GM23338 (cell line): ENCODE results near the gene MYRFL. TPM values are rescaled to one million over a fixed set of nuclear protein-coding genes. Genes with fewer than 3 reads are reported as not detected.
"Not testable (repeated sequence)": the region's sequence is repeated elsewhere in the genome, so short reads cannot be mapped to it uniquely, and the experiment has no call there.

Experiments
- ATAC-seq: fragments of 200-7000 bp; cut with Tn5 transposase; 3 replicates; pipeline ENCODE4 v1.9.1; 2020
- DNase-seq: peaks from one replicate; pipeline ENCODE4 v3.0.0-alpha.2; 2015; ENCODE audit warnings: low spot score
- H2AFZ ChIP-seq: fragments of 200-600 bp; sonication (generic); 2 replicates; pipeline ENCODE4 v1.8.0; 2016; ENCODE audit warnings: antibody characterized with exemption, mild to moderate bottlenecking, moderate library complexity
- H3F3A ChIP-seq: fragments of 200-600 bp; sonication (generic); replicated peaks from 2 replicates; pipeline ENCODE4 v1.8.0; 2017; ENCODE audit warnings: antibody characterized with exemption, mixed run types, low read depth
- H3K27ac ChIP-seq: fragments of 200-600 bp; sonication (generic); 2 replicates; pipeline ENCODE4 v1.6.1; 2016; ENCODE audit warnings: low read depth
- H3K27me3 ChIP-seq: fragments of 200-600 bp; sonication (generic); 2 replicates; pipeline ENCODE4 v1.8.0; 2016; ENCODE audit warnings: mild to moderate bottlenecking, mixed run types, moderate library complexity; ENCODE audit not compliant: insufficient read depth
- H3K36me3 ChIP-seq: fragments of 200-600 bp; sonication (generic); 2 replicates; pipeline ENCODE4 v1.8.0; 2016; ENCODE audit warnings: mild to moderate bottlenecking; ENCODE audit not compliant: insufficient read depth
- H3K4me1 ChIP-seq: fragments of 200-600 bp; sonication (generic); 2 replicates; pipeline ENCODE4 v1.8.0; 2016; ENCODE audit warnings: mild to moderate bottlenecking, moderate library complexity; ENCODE audit not compliant: insufficient read depth
- H3K4me2 ChIP-seq: fragments of 200-600 bp; sonication (generic); 2 replicates; pipeline ENCODE4 v1.7.1; 2017; ENCODE audit warnings: mixed run types
- H3K4me3 ChIP-seq: fragments of 200-600 bp; sonication (generic); 2 replicates; pipeline ENCODE4 v1.6.1; 2016; ENCODE audit warnings: mixed run types
- H3K79me2 ChIP-seq: fragments of 200-600 bp; sonication (generic); replicated peaks from 2 replicates; pipeline ENCODE4 v1.8.0; 2017; ENCODE audit warnings: mild to moderate bottlenecking; ENCODE audit not compliant: insufficient read depth
- H3K9me2 ChIP-seq: fragments of 200-600 bp; sonication (generic); 2 replicates; pipeline ENCODE4 v1.8.0; 2017; ENCODE audit not compliant: insufficient read depth
- H4K20me1 ChIP-seq: fragments of 200-600 bp; sonication (generic); replicated peaks from 2 replicates; pipeline ENCODE4 v1.8.0; 2017; ENCODE audit warnings: mild to moderate bottlenecking; ENCODE audit not compliant: insufficient read depth
- H3K27ac Mint-ChIP-seq: 2 replicates; pipeline ENCODE4 v1.8.0; 2020; ENCODE audit warnings: inconsistent platforms, mild to moderate bottlenecking, moderate library complexity, mixed read lengths
- H3K27me3 Mint-ChIP-seq: 3 replicates; pipeline ENCODE4 v1.8.0; 2022; ENCODE audit warnings: low read depth, mild to moderate bottlenecking, moderate library complexity, mixed read lengths, inconsistent platforms; ENCODE audit not compliant: insufficient read depth, poor library complexity
- H3K36me3 Mint-ChIP-seq: 3 replicates; pipeline ENCODE4 v1.8.0; 2021; ENCODE audit warnings: low read depth, mild to moderate bottlenecking, inconsistent platforms, moderate library complexity, mixed read lengths
- H3K4me1 Mint-ChIP-seq: 3 replicates; pipeline ENCODE4 v1.8.0; 2020; ENCODE audit warnings: mild to moderate bottlenecking, inconsistent platforms, mixed read lengths
- H3K4me3 Mint-ChIP-seq: 3 replicates; pipeline ENCODE4 v1.8.0; 2021; ENCODE audit warnings: moderate library complexity, mild to moderate bottlenecking, inconsistent platforms, mixed read lengths
- H3K9me3 Mint-ChIP-seq: 3 replicates; pipeline ENCODE4 v1.8.0; 2020; ENCODE audit warnings: moderate library complexity, mild to moderate bottlenecking, inconsistent platforms, mixed read lengths
- CREB1 ChIP-seq: fragments of 250-450 bp; sonication (Bioruptor Pico); IDR thresholded peaks from 2 replicates; pipeline ENCODE4 v1.5.0; 2020; ENCODE audit warnings: low read depth, mild to moderate bottlenecking, moderate library complexity
- EZH2 ChIP-seq: fragments of 200-600 bp; sonication (generic); IDR thresholded peaks from one replicate; pipeline ENCODE4 v1.8.0; 2017; ENCODE audit warnings: antibody characterized with exemption, mild to moderate bottlenecking, low read depth; ENCODE audit not compliant: unreplicated experiment
- EZH2phosphoT487 ChIP-seq: fragments of 200-600 bp; sonication (generic); IDR thresholded peaks from one replicate; pipeline ENCODE4 v1.8.1; 2018; ENCODE audit warnings: antibody characterized with exemption; ENCODE audit not compliant: unreplicated experiment
- JUNB ChIP-seq: IDR thresholded peaks from one replicate; pipeline ENCODE4 v1.6.1; 2016; ENCODE audit warnings: antibody characterized with exemption; ENCODE audit not compliant: unreplicated experiment
- NANOG ChIP-seq: IDR thresholded peaks from 2 replicates; pipeline ENCODE4 v1.6.1; 2016; ENCODE audit warnings: antibody characterized with exemption, borderline replicate concordance
- POLR2AphosphoS5 ChIP-seq: IDR thresholded peaks from 2 replicates; pipeline ENCODE4 v1.6.1; 2016; ENCODE audit warnings: antibody characterized with exemption, low read depth
- REST ChIP-seq: IDR thresholded peaks from one replicate; pipeline ENCODE4 v1.6.1; 2018; ENCODE audit warnings: antibody characterized with exemption; ENCODE audit not compliant: unreplicated experiment
- STAT1 ChIP-seq: IDR thresholded peaks from one replicate; pipeline ENCODE4 v1.6.1; 2016; ENCODE audit warnings: antibody characterized with exemption; ENCODE audit not compliant: unreplicated experiment
- ZNF114 ChIP-seq: fragments of 250-450 bp; sonication (Bioruptor Pico); IDR thresholded peaks from 2 replicates; pipeline ENCODE4 v1.5.0; 2020; ENCODE audit warnings: mild to moderate bottlenecking, moderate library complexity
- ZNF331 ChIP-seq: fragments of 250-450 bp; sonication (Bioruptor Pico); IDR thresholded peaks from 2 replicates; pipeline ENCODE4 v1.5.0; 2020; ENCODE audit warnings: low read depth, mild to moderate bottlenecking, moderate library complexity
- polyA plus RNA-seq: library from polyadenylated mRNA; unstranded; fragments of >200 nt; fragmentation: Nextera tagmentation; extraction: Ambion mirVana; gene quantifications from 2 replicates; pipeline ENCODE4 v1.2.1, GENCODE V29; 2016
- total RNA-seq: library from RNA; depleted of rRNA; stranded (reverse); fragments of >200 nt; shearing (Covaris generic); gene quantifications from 2 replicates; pipeline ENCODE4 v1.2.3, GENCODE V29; 2014
- TF ChIP-seq, protein P1 (sequence below): fragments of 250-450 bp; sonication (Bioruptor Pico); IDR thresholded peaks from 2 replicates; pipeline ENCODE4 v1.5.0; 2020; ENCODE audit warnings: mild to moderate bottlenecking, moderate library complexity

MYRFL gene
- total and polyA plus RNA-seq, 2 experiments from 2014 or later = 2.3 to 2.8 TPM

GRCh38 chr12:69789351-69789750 is 35.7 kb upstream of the MYRFL start (continued):
- TF ChIP-seq ZNF331 = no peak

- Mint-ChIP-seq H3K4me1 (no peaks in the 10 kb centered on the region), H3K36me3 (peaks cover 64% of the 10 kb centered on the region), H3K4me3 (no peak overlapping the region), H3K27me3 (no peaks in the 10 kb centered on the region), H3K27ac (no peak overlapping the region), H3K9me3 (peaks cover 36% of the 10 kb centered on the region)
- Histone ChIP-seq H3K4me3 (no peak overlapping the region), H3K27ac (no peak overlapping the region), H3K79me2 (no peaks in the 10 kb centered on the region), H2AFZ (no peak overlapping the region), H3K4me1 (no peaks in the 10 kb centered on the region), H3K9me2 (no peaks in the 10 kb centered on the region), H3K4me2 (no peak overlapping the region), H4K20me1 (no peaks in the 10 kb centered on the region; the same call in 1 of the 2 replicates), H3F3A (no peaks in the 10 kb centered on the region), H3K36me3 (peaks cover 8% of the 10 kb centered on the region; the same call in 1 of the 2 replicates), H3K27me3 (no peaks in the 10 kb centered on the region)
- no peak for DNase-seq
- TF ChIP-seq NANOG (no peak), STAT1 (no peak), JUNB (no peak), EZH2phosphoT487 (no peak), CREB1 (CRISPR knock-in tag) (no peak), POLR2AphosphoS5 (no peak), EZH2 (no peak), ZNF114 (CRISPR knock-in tag) (no peak), REST (no peak)
- TF ChIP-seq, protein P1, sequence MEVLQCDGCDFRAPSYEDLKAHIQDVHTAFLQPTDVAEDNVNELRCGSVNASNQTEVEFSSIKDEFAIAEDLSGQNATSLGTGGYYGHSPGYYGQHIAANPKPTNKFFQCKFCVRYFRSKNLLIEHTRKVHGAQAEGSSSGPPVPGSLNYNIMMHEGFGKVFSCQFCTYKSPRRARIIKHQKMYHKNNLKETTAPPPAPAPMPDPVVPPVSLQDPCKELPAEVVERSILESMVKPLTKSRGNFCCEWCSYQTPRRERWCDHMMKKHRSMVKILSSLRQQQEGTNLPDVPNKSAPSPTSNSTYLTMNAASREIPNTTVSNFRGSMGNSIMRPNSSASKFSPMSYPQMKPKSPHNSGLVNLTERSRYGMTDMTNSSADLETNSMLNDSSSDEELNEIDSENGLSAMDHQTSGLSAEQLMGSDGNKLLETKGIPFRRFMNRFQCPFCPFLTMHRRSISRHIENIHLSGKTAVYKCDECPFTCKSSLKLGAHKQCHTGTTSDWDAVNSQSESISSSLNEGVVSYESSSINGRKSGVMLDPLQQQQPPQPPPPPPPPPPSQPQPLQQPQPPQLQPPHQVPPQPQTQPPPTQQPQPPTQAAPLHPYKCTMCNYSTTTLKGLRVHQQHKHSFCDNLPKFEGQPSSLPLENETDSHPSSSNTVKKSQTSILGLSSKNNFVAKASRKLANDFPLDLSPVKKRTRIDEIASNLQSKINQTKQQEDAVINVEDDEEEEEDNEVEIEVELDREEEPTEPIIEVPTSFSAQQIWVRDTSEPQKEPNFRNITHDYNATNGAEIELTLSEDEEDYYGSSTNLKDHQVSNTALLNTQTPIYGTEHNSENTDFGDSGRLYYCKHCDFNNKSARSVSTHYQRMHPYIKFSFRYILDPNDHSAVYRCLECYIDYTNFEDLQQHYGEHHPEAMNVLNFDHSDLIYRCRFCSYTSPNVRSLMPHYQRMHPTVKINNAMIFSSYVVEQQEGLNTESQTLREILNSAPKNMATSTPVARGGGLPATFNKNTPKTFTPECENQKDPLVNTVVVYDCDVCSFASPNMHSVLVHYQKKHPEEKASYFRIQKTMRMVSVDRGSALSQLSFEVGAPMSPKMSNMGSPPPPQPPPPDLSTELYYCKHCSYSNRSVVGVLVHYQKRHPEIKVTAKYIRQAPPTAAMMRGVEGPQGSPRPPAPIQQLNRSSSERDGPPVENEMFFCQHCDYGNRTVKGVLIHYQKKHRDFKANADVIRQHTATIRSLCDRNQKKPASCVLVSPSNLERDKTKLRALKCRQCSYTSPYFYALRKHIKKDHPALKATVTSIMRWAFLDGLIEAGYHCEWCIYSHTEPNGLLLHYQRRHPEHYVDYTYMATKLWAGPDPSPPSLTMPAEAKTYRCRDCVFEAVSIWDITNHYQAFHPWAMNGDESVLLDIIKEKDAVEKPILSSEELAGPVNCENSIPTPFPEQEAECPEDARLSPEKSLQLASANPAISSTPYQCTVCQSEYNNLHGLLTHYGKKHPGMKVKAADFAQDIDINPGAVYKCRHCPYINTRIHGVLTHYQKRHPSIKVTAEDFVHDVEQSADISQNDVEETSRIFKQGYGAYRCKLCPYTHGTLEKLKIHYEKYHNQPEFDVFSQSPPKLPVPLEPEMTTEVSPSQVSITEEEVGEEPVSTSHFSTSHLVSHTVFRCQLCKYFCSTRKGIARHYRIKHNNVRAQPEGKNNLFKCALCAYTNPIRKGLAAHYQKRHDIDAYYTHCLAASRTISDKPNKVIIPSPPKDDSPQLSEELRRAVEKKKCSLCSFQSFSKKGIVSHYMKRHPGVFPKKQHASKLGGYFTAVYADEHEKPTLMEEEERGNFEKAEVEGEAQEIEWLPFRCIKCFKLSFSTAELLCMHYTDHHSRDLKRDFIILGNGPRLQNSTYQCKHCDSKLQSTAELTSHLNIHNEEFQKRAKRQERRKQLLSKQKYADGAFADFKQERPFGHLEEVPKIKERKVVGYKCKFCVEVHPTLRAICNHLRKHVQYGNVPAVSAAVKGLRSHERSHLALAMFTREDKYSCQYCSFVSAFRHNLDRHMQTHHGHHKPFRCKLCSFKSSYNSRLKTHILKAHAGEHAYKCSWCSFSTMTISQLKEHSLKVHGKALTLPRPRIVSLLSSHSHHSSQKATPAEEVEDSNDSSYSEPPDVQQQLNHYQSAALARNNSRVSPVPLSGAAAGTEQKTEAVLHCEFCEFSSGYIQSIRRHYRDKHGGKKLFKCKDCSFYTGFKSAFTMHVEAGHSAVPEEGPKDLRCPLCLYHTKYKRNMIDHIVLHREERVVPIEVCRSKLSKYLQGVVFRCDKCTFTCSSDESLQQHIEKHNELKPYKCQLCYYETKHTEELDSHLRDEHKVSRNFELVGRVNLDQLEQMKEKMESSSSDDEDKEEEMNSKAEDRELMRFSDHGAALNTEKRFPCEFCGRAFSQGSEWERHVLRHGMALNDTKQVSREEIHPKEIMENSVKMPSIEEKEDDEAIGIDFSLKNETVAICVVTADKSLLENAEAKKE (CRISPR knock-in tag) = no peak
- no peak for ATAC-seq
Measured at GRCh38 chr12:69792533-69792932, 32.5 kb upstream of the MYRFL start.

DNA sequence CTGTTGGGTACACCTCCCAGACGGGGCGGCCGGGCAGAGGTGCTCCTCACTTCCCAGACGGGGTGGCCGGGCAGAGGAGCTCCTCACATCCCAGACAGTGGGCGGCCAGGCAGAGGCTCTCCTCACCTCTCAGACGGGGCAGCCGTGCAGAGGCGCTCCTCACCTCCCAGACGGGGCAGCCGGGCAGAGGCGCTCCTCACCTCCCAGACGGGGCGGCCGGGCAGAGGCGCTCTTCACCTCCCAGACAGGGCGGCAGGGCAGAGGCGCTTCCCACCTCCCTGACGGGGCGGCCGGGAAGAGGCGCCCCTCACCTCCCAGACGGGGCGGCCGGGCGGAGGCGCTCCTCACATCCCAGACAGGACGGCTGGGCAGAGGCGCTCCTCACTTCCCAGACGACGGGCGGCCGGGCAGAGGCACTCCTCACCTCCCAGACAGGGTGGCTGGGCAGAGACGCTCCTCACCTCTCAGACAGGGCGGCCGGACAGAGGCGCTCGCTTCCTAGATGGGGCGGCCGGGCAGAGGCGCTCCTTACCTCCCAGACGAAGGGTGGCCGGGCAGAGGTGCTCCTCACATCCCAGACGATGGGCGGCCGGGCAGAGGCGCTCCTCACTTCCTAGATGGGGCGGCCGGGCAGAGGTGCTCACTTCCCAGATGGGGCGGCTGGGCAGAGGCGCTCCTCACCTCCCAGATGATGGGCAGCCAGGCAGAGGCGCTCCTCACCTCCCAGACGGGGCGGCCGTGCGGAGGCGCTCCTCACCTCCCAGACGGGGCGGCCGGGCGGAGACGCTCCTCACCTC is 17.7 kb upstream of the MYRFL start:
- not testable (repeated sequence) for H3K4me2 ChIP-seq, H3K4me1 Mint-ChIP-seq, H3K4me1 ChIP-seq, H3K27ac ChIP-seq, H4K20me1 ChIP-seq, ATAC-seq, H3K27me3 ChIP-seq, H3K27ac Mint-ChIP-seq, H3K4me3 ChIP-seq, H2AFZ ChIP-seq, H3F3A ChIP-seq, H3K9me2 ChIP-seq, H3K4me3 Mint-ChIP-seq, H3K27me3 Mint-ChIP-seq, DNase-seq, H3K79me2 ChIP-seq
- Mint-ChIP-seq H3K9me3 (peaks cover 62% of the 10 kb centered on the region), H3K36me3 (peaks cover 73% of the 10 kb centered on the region)
- peaks cover 14% of the 10 kb centered on the region for H3K36me3 ChIP-seq
